ENCODE data around the gene STK39. TPM values are rescaled to one million over a fixed set of nuclear protein-coding genes. Genes with fewer than 3 reads are reported as not detected.

The STK39 gene
- total RNA-seq, 1 donor, result 18.1 TPM

DNA sequence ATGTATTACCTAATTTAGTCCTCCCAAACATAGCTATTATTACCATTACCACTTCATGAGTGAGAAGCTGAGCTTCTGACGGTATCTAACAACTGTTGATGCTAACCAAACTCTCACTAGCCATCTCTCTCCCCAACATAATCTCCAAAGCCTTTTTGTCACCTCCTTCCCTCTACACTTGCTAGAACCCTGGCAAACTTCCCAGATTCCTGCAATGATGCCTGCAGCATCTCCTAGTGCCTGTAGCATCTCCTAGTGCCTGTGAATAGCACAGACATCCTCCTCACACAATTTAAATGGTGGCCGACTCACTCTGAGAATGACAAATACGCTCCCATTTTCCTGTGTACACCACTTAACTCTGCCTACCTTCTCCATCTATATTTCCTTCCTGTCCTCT, 126.7 kb downstream of the STK39 start:
- Histone ChIP-seq H2AFZ (ENCODE audit: low read length) (no peak overlapping the region), H3K36me3 (ENCODE audit: insufficient read depth, low read length) (peaks cover 15% of the 10 kb centered on the region), H4K20me1 (ENCODE audit: insufficient read depth, low read length) (no peaks in the 10 kb centered on the region), H3K4me2 (ENCODE audit: insufficient read depth, low read length) (no peak overlapping the region), H3K27me3 (ENCODE audit: insufficient read depth, low read length) (no peaks in the 10 kb centered on the region), H3K79me2 (ENCODE audit: insufficient read depth, low read length) (no peaks in the 10 kb centered on the region), H3K4me3 (ENCODE audit: insufficient read depth, low read length) (no peak overlapping the region), H3K9me3 (ENCODE audit: low read depth, low read length) (no peaks in the 10 kb centered on the region), H3K27ac (ENCODE audit: low read depth, low read length) (no peak overlapping the region), H3K4me1 (ENCODE audit: insufficient read depth, low read length) (peaks cover 8% of the 10 kb centered on the region)
- DNase-seq (ENCODE audit: insufficient read length, low spot score, missing footprints), result no peak
- TF ChIP-seq, protein P1, sequence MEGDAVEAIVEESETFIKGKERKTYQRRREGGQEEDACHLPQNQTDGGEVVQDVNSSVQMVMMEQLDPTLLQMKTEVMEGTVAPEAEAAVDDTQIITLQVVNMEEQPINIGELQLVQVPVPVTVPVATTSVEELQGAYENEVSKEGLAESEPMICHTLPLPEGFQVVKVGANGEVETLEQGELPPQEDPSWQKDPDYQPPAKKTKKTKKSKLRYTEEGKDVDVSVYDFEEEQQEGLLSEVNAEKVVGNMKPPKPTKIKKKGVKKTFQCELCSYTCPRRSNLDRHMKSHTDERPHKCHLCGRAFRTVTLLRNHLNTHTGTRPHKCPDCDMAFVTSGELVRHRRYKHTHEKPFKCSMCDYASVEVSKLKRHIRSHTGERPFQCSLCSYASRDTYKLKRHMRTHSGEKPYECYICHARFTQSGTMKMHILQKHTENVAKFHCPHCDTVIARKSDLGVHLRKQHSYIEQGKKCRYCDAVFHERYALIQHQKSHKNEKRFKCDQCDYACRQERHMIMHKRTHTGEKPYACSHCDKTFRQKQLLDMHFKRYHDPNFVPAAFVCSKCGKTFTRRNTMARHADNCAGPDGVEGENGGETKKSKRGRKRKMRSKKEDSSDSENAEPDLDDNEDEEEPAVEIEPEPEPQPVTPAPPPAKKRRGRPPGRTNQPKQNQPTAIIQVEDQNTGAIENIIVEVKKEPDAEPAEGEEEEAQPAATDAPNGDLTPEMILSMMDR (IDR thresholded peaks at IDR 0.05; ENCODE audit: extremely low read depth, low read depth, low read length), result no peak

DNA sequence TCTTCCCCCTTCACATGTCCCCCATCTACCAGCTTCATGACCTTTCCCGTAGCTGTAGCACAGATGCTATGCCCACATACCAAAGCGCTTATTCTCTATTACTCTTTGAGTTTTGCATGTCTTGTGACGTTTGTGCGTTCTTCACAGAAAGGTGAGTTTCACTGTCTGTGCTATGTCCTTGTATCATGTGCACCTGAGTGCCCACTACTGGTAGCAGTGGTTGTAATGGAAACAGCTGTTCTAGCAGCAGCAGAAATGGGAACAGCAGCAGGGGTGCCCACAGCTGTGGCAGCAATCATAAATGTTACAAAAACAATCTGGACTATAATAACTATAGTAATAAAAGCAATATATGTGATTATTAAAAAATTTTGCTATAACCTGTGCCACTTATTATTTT, 127.1 kb downstream of the STK39 start:
- Histone ChIP-seq H3K27ac (ENCODE audit: low read depth, low read length) (no peak overlapping the region), H3K9me3 (ENCODE audit: low read depth, low read length) (no peaks in the 10 kb centered on the region), H3K79me2 (ENCODE audit: insufficient read depth, low read length) (no peaks in the 10 kb centered on the region), H3K27me3 (ENCODE audit: insufficient read depth, low read length) (no peaks in the 10 kb centered on the region), H3K4me1 (ENCODE audit: insufficient read depth, low read length) (peaks cover 8% of the 10 kb centered on the region), H3K36me3 (ENCODE audit: insufficient read depth, low read length) (peaks cover 15% of the 10 kb centered on the region), H3K4me3 (ENCODE audit: insufficient read depth, low read length) (no peak overlapping the region), H3K4me2 (ENCODE audit: insufficient read depth, low read length) (no peak overlapping the region), H4K20me1 (ENCODE audit: insufficient read depth, low read length) (no peaks in the 10 kb centered on the region), H2AFZ (ENCODE audit: low read length) (no peak overlapping the region)
- no peak for DNase-seq (ENCODE audit: insufficient read length, low spot score, missing footprints)
- TF ChIP-seq, protein P1 (IDR thresholded peaks at IDR 0.05; ENCODE audit: extremely low read depth, low read depth, low read length), result no peak

DNA sequence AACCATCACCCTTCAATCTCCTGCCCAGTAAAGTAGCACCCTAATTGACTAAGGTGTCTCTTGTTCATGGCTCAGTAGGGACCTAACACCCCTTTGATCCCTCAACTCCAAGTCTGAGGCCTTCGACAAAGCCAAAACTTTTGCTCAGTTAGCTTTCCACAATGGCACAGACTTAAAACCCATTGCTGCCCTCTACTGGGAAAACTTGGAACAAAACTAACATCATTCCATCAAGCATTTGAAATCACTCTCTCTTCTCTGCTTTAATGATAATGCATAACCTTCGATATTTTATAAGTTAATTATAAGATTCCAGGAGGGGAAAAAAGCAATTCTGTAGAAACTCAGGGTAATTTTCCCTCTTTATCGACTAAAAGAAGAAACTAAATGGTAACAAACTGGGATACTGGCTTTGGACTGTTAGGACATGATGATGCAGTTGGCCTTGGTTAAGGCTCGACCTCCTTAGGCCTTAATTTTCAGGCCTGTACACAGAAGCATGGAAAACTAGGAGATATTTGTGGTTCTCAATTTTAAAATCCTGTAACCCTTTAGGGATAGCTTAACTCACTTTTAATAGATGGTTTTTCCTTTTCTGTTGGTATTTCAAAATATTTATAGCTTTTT, 127.8 kb downstream of the STK39 start:
- no peak for DNase-seq (ENCODE audit: insufficient read length, low spot score, missing footprints)
- H4K20me1 ChIP-seq (ENCODE audit: insufficient read depth, low read length), result no peaks in the 10 kb centered on the region
- TF ChIP-seq, protein P1 (IDR thresholded peaks at IDR 0.05; ENCODE audit: extremely low read depth, low read depth, low read length), result peak; percentile 74
- no peak overlapping the region for H3K4me3 ChIP-seq (ENCODE audit: insufficient read depth, low read length)
- H3K27ac ChIP-seq (ENCODE audit: low read depth, low read length), result peak overlapping the region; percentile 47
- H3K79me2 ChIP-seq (ENCODE audit: insufficient read depth, low read length), result no peaks in the 10 kb centered on the region
- peak overlapping the region; percentile 30 for H2AFZ ChIP-seq (ENCODE audit: low read length)
- no peaks in the 10 kb centered on the region for H3K27me3 ChIP-seq (ENCODE audit: insufficient read depth, low read length)
- H3K9me3 ChIP-seq (ENCODE audit: low read depth, low read length), result no peaks in the 10 kb centered on the region
- peaks cover 15% of the 10 kb centered on the region for H3K36me3 ChIP-seq (ENCODE audit: insufficient read depth, low read length)
- H3K4me2 ChIP-seq (ENCODE audit: insufficient read depth, low read length), result peak overlapping the region; percentile 10
- peaks cover 8% of the 10 kb centered on the region for H3K4me1 ChIP-seq (ENCODE audit: insufficient read depth, low read length)

DNA sequence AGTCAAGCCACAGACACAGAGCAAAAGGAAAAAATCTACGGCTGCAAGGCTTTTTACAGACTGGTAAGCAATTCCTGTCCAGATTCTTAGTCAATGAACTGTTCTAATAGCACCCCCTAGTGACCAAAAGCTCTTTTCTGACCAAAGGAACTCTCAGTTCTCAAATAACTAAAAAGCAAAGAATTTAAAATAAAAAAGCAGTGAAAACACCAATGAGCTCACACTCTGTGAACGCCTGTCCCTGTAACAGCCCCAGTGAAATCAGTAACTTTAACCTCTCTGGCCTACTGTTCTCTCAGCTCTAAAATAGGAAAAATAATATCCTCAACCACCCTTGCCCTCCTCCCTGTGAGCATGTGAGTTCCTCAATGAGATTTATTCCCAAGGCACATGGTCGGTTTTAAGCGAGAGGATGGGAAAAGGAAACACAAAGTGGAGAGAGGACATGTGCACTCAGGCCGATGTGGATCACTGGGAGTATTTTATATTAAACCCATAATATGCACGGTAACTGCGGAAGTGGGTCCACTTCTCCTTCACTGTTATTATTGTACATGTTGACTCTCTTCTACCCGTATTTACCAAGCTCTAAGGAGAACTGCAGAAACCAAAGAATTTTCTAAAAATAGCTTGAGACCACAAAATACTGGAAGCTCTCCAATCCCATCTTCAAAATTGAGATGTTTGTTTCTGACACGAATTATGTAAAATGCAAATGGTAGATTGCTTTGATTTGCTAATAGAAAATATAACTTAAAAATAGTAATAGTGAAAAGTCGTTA, 128.5 kb downstream of the STK39 start:
- H3K4me3 ChIP-seq (ENCODE audit: insufficient read depth, low read length), result no peak overlapping the region
- peak overlapping the region; percentile 47 for H3K27ac ChIP-seq (ENCODE audit: low read depth, low read length)
- peaks cover 8% of the 10 kb centered on the region for H3K4me1 ChIP-seq (ENCODE audit: insufficient read depth, low read length)
- H3K79me2 ChIP-seq (ENCODE audit: insufficient read depth, low read length), result no peaks in the 10 kb centered on the region
- H3K9me3 ChIP-seq (ENCODE audit: low read depth, low read length), result no peaks in the 10 kb centered on the region
- H3K27me3 ChIP-seq (ENCODE audit: insufficient read depth, low read length), result no peaks in the 10 kb centered on the region
- H3K36me3 ChIP-seq (ENCODE audit: insufficient read depth, low read length), result peaks cover 15% of the 10 kb centered on the region
- peak overlapping the region; percentile 30 for H2AFZ ChIP-seq (ENCODE audit: low read length)
- DNase-seq (ENCODE audit: insufficient read length, low spot score, missing footprints), result no peak
- H4K20me1 ChIP-seq (ENCODE audit: insufficient read depth, low read length), result no peaks in the 10 kb centered on the region
- peak overlapping the region; percentile 10 for H3K4me2 ChIP-seq (ENCODE audit: insufficient read depth, low read length)
- TF ChIP-seq, protein P1 (IDR thresholded peaks at IDR 0.05; ENCODE audit: extremely low read depth, low read depth, low read length), result peak; percentile 80

All from osteoblast (primary cell).